ENCODE results near the gene CDH22. TPM values are rescaled to one million over a fixed set of nuclear protein-coding genes. Genes with fewer than 3 reads are reported as not detected.

Gene CDH22
- polyA plus RNA-seq, 1 donor = 0.37 TPM

GRCh38 chr20:46156065-46156464 is 152.2 kb downstream of the CDH22 start:
- WGBS (ENCODE audit: insufficient coverage, low lambda C conversion rate) = no CpG with 5 or more reads among the region's 8 CpGs
- H3K27me3 ChIP-seq (ENCODE audit: control insufficient read depth, insufficient read depth, low read length) = peaks cover 17% of the 10 kb centered on the region
- no peaks in the 10 kb centered on the region for H3K4me1 ChIP-seq (ENCODE audit: control insufficient read depth, insufficient read depth, low read length)
- no peaks in the 10 kb centered on the region for H3K9me3 ChIP-seq (ENCODE audit: control insufficient read depth, low read depth, low read length)
- H3K36me3 ChIP-seq (ENCODE audit: control insufficient read depth, insufficient read depth, low read length) = no peaks in the 10 kb centered on the region
- H3K27ac ChIP-seq (ENCODE audit: low read length) = no peak overlapping the region
- H3K4me3 ChIP-seq (ENCODE audit: low read length) = no peak overlapping the region
- DNase-seq = no peak

- no peaks in the 10 kb centered on the region for H3K36me3 ChIP-seq (ENCODE audit: control insufficient read depth, insufficient read depth, low read length)
- no peaks in the 10 kb centered on the region for H3K9me3 ChIP-seq (ENCODE audit: control insufficient read depth, low read depth, low read length)
- H3K4me3 ChIP-seq (ENCODE audit: low read length) = no peak overlapping the region
- no peak for DNase-seq
- no peak overlapping the region for H3K27ac ChIP-seq (ENCODE audit: low read length)
- peaks cover 13% of the 10 kb centered on the region for H3K27me3 ChIP-seq (ENCODE audit: control insufficient read depth, insufficient read depth, low read length)
- WGBS (ENCODE audit: insufficient coverage, low lambda C conversion rate) = 40% methylated on average over 1 of the region's 2 CpGs
- no peaks in the 10 kb centered on the region for H3K4me1 ChIP-seq (ENCODE audit: control insufficient read depth, insufficient read depth, low read length)
These were observed 153.5 kb downstream of the CDH22 start for GRCh38 chr20:46154796-46155195.

- Histone ChIP-seq H3K27ac (ENCODE audit: low read length) (no peak overlapping the region), H3K36me3 (ENCODE audit: control insufficient read depth, insufficient read depth, low read length) (no peaks in the 10 kb centered on the region), H3K27me3 (ENCODE audit: control insufficient read depth, insufficient read depth, low read length) (peaks cover 13% of the 10 kb centered on the region), H3K4me1 (ENCODE audit: control insufficient read depth, insufficient read depth, low read length) (no peaks in the 10 kb centered on the region), H3K9me3 (ENCODE audit: control insufficient read depth, low read depth, low read length) (no peaks in the 10 kb centered on the region), H3K4me3 (ENCODE audit: low read length) (no peak overlapping the region)
- DNase-seq = no peak
- no CpG with 5 or more reads among the region's 5 CpGs for WGBS (ENCODE audit: insufficient coverage, low lambda C conversion rate)
These were observed 154.0 kb downstream of the CDH22 start for GRCh38 chr20:46154305-46154704.

- Histone ChIP-seq H3K4me3 (ENCODE audit: low read length) (no peak overlapping the region), H3K9me3 (ENCODE audit: control insufficient read depth, low read depth, low read length) (no peaks in the 10 kb centered on the region), H3K27me3 (ENCODE audit: control insufficient read depth, insufficient read depth, low read length) (peaks cover 11% of the 10 kb centered on the region), H3K27ac (ENCODE audit: low read length) (no peak overlapping the region), H3K4me1 (ENCODE audit: control insufficient read depth, insufficient read depth, low read length) (no peaks in the 10 kb centered on the region), H3K36me3 (ENCODE audit: control insufficient read depth, insufficient read depth, low read length) (no peaks in the 10 kb centered on the region)
- DNase-seq = no peak
- WGBS (ENCODE audit: insufficient coverage, low lambda C conversion rate) = no CpG with 5 or more reads among the region's 33 CpGs
These were observed 155.3 kb downstream of the CDH22 start for GRCh38 chr20:46152824-46153586.

GRCh38 chr20:46151936-46152335 is 156.4 kb downstream of the CDH22 start:
- DNase-seq = no peak

GRCh38 chr20:46150943-46151342 is 157.4 kb downstream of the CDH22 start:
- WGBS (ENCODE audit: insufficient coverage, low lambda C conversion rate) = no CpG with 5 or more reads among the region's 5 CpGs
- no peaks in the 10 kb centered on the region for H3K4me1 ChIP-seq (ENCODE audit: control insufficient read depth, insufficient read depth, low read length)

More at GRCh38 chr20:46151936-46152335, 156.4 kb downstream of the CDH22 start:
- H3K4me1 ChIP-seq (ENCODE audit: control insufficient read depth, insufficient read depth, low read length) = no peaks in the 10 kb centered on the region
- H3K9me3 ChIP-seq (ENCODE audit: control insufficient read depth, low read depth, low read length) = no peaks in the 10 kb centered on the region
- no peak overlapping the region for H3K4me3 ChIP-seq (ENCODE audit: low read length)
- no peaks in the 10 kb centered on the region for H3K36me3 ChIP-seq (ENCODE audit: control insufficient read depth, insufficient read depth, low read length)
- WGBS (ENCODE audit: insufficient coverage, low lambda C conversion rate) = no CpG with 5 or more reads among the region's 7 CpGs
- no peak overlapping the region for H3K27ac ChIP-seq (ENCODE audit: low read length)
- H3K27me3 ChIP-seq (ENCODE audit: control insufficient read depth, insufficient read depth, low read length) = peaks cover 5% of the 10 kb centered on the region

GRCh38 chr20:46148313-46149208 is 159.7 kb downstream of the CDH22 start:
- H3K27me3 ChIP-seq (ENCODE audit: control insufficient read depth, insufficient read depth, low read length) = peaks cover 5% of the 10 kb centered on the region
- H3K4me3 ChIP-seq (ENCODE audit: low read length) = no peak overlapping the region
- H3K9me3 ChIP-seq (ENCODE audit: control insufficient read depth, low read depth, low read length) = no peaks in the 10 kb centered on the region
- no peak overlapping the region for H3K27ac ChIP-seq (ENCODE audit: low read length)
- DNase-seq = no peak
- no peaks in the 10 kb centered on the region for H3K36me3 ChIP-seq (ENCODE audit: control insufficient read depth, insufficient read depth, low read length)
- no peaks in the 10 kb centered on the region for H3K4me1 ChIP-seq (ENCODE audit: control insufficient read depth, insufficient read depth, low read length)
- no CpG with 5 or more reads among the region's 14 CpGs for WGBS (ENCODE audit: insufficient coverage, low lambda C conversion rate)

More at GRCh38 chr20:46150943-46151342, 157.4 kb downstream of the CDH22 start:
- H3K36me3 ChIP-seq (ENCODE audit: control insufficient read depth, insufficient read depth, low read length) = no peaks in the 10 kb centered on the region
- DNase-seq = no peak
- H3K27ac ChIP-seq (ENCODE audit: low read length) = no peak overlapping the region
- H3K9me3 ChIP-seq (ENCODE audit: control insufficient read depth, low read depth, low read length) = no peaks in the 10 kb centered on the region
- peaks cover 8% of the 10 kb centered on the region for H3K27me3 ChIP-seq (ENCODE audit: control insufficient read depth, insufficient read depth, low read length)
- no peak overlapping the region for H3K4me3 ChIP-seq (ENCODE audit: low read length)

- DNase-seq = no peak
- H3K36me3 ChIP-seq (ENCODE audit: control insufficient read depth, insufficient read depth, low read length) = no peaks in the 10 kb centered on the region
- no peak overlapping the region for H3K4me3 ChIP-seq (ENCODE audit: low read length)
- H3K27me3 ChIP-seq (ENCODE audit: control insufficient read depth, insufficient read depth, low read length) = peaks cover 17% of the 10 kb centered on the region
- H3K27ac ChIP-seq (ENCODE audit: low read length) = no peak overlapping the region
- no CpG with 5 or more reads among the region's 3 CpGs for WGBS (ENCODE audit: insufficient coverage, low lambda C conversion rate)
- no peaks in the 10 kb centered on the region for H3K4me1 ChIP-seq (ENCODE audit: control insufficient read depth, insufficient read depth, low read length)
- no peaks in the 10 kb centered on the region for H3K9me3 ChIP-seq (ENCODE audit: control insufficient read depth, low read depth, low read length)
These were observed 162.6 kb downstream of the CDH22 start for GRCh38 chr20:46145713-46146112.

GRCh38 chr20:46144432-46145025 is 163.8 kb downstream of the CDH22 start:
- Histone ChIP-seq H3K9me3 (ENCODE audit: control insufficient read depth, low read depth, low read length) (no peaks in the 10 kb centered on the region), H3K27ac (ENCODE audit: low read length) (no peak overlapping the region), H3K27me3 (ENCODE audit: control insufficient read depth, insufficient read depth, low read length) (peaks cover 18% of the 10 kb centered on the region), H3K36me3 (ENCODE audit: control insufficient read depth, insufficient read depth, low read length) (no peaks in the 10 kb centered on the region), H3K4me1 (ENCODE audit: control insufficient read depth, insufficient read depth, low read length) (no peaks in the 10 kb centered on the region), H3K4me3 (ENCODE audit: low read length) (no peak overlapping the region)
- no CpG with 5 or more reads among the region's 8 CpGs for WGBS (ENCODE audit: insufficient coverage, low lambda C conversion rate)
- no peak for DNase-seq

- no CpG with 5 or more reads among the region's 5 CpGs for WGBS (ENCODE audit: insufficient coverage, low lambda C conversion rate)
- no peak for DNase-seq
- no peaks in the 10 kb centered on the region for H3K4me1 ChIP-seq (ENCODE audit: control insufficient read depth, insufficient read depth, low read length)
- no peak overlapping the region for H3K4me3 ChIP-seq (ENCODE audit: low read length)
- no peaks in the 10 kb centered on the region for H3K36me3 ChIP-seq (ENCODE audit: control insufficient read depth, insufficient read depth, low read length)
- no peak overlapping the region for H3K27ac ChIP-seq (ENCODE audit: low read length)
- peaks cover 32% of the 10 kb centered on the region for H3K27me3 ChIP-seq (ENCODE audit: control insufficient read depth, insufficient read depth, low read length)
- no peaks in the 10 kb centered on the region for H3K9me3 ChIP-seq (ENCODE audit: control insufficient read depth, low read depth, low read length)
These were observed 166.2 kb downstream of the CDH22 start for GRCh38 chr20:46142124-46142523.
